Measurements from ENCODE around the gene ATP6V1B1.

ATP6V1B1 gene

DNA sequence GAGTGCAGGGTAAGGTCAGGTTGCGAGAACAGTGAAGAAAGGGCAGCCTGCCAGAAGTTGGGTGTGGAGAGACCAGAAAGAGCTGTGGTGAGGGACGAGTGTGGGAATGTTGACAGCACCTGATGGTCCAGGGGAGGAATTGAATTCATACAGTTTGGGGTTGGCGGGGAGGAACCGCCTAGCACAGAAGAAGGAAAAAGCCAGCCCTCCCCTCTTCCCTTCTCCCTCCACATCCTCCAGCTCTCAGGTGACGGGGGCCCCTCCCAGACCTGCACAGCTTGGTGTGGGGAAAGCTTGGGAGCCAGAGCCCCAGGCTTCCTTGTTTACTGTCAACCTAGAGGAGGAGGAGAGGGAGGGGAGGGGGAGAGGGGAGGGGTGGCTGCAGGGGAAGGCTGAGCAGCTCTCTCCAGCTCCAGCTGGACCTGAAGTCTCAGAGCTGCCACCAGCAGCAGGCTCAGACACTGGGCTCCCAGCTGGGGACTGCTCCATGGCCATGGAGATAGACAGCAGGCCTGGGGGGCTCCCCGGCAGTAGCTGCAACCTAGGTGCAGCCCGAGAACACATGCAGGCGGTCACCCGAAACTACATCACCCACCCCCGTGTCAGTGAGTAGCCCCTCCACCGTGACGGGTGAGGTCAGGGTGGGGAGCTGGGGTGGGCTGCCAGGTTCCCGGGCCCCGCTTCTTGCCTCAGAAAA lies at the start of gene ATP6V1B1:
Gene ATP6V1B1, plus strand, starts transcription at position 433 of the 697 bp plus-strand sequence. Its CDS starts 55 bp downstream, at position 488.
- no peak for DNase-seq

DNA sequence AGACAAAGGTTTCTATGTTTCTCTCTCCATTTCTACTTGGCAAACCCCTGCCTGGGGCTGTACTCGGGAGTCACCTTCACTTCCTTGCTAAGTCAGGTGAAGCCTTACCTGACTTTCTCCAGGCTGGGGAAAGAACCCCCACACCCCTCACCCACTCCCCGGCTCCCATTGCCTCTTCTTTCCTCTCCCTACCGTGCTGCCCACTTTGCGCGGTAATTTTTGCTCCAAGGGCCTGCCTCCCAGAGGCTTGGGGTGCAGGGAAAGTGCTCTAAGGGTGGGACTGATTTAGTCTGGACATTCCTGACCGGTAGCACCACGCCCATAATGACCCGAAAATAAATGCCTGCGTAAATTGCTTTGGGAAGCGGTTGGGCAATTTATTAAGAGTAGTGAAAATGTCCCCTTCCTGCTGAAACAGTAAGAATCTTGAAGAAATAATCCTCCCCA lies 49.1 kb upstream of the ATP6V1B1 start:
- no peak for DNase-seq

DNA sequence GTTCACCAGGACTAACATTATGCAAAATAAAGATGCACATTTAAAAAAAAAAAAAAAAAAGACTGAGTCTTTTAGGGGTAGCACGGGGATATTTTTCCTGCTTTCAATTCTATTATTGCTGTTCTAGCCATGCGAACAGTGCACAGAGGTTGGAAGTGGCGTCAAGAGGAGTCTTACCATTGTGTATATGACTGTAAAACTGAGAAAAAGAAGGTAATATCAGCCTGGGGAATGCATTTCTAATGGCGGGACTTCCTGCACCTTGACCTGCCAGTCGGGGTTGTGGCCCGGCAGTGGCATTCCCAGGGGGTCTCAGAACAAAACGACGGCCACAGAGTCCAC lies 48.5 kb upstream of the ATP6V1B1 start:
- peak; percentile 11 for DNase-seq

DNA sequence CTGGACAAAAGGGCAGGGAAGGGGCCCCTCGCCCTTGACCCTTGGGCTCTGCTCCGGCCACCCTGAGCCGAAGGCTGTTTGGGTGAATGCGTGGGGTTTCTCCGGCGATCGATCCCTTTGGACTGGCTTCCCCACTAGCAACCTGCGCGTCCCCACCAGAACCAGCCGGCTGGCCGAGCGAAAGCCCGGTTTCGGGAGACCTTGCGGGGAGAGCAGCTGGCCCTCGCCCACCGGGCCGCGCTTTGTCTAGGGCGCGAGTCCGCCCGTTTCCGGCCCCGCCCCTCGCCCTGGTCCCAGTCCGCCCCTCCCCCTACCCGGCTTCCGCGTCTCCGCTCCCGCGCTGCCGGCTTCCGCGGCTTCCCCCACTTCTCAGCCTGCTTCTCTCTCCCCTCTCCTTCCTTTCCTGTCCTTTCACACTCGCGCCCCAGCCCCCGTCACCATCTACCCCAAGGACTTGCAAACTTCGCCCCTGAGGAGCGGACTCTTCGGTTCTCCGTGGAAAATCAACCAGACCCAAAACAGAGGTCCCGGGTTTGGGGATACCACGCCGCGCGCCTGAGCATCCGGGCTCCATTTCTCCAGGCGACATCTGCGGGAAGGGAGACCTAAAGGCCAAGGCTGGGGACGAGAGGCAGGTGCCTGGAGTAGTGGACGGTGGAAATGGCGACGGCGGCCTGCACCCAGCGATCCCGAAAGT lies 48.0 kb upstream of the ATP6V1B1 start:
- DNase-seq: peak; percentile 27

DNA sequence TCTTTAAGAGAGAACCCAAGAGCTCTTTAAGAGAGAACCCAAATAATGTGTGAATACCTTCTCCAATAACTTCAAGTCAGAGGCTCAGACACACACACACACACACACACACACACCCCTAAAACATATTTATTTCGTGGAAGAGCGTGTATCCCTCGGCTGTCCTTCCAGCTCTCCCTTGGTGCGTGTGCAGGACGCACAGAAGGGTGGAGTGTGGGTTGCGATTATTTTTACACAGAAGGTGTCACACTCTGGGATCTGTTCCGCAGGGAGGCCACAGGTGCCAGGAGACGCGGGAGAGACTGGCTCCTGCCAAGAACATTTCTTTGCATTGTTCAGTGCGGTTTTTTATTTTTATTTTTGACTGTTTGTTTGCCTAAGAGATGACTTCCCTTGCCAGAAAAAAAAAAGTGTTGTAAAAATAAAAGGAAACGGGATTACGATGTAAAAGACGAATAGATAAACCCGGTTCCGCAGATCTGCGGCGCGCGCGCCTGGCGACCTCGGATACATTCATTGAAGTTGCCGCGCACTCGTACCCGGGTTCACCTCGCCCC lies 47.3 kb upstream of the ATP6V1B1 start:
- no peak for DNase-seq

DNA sequence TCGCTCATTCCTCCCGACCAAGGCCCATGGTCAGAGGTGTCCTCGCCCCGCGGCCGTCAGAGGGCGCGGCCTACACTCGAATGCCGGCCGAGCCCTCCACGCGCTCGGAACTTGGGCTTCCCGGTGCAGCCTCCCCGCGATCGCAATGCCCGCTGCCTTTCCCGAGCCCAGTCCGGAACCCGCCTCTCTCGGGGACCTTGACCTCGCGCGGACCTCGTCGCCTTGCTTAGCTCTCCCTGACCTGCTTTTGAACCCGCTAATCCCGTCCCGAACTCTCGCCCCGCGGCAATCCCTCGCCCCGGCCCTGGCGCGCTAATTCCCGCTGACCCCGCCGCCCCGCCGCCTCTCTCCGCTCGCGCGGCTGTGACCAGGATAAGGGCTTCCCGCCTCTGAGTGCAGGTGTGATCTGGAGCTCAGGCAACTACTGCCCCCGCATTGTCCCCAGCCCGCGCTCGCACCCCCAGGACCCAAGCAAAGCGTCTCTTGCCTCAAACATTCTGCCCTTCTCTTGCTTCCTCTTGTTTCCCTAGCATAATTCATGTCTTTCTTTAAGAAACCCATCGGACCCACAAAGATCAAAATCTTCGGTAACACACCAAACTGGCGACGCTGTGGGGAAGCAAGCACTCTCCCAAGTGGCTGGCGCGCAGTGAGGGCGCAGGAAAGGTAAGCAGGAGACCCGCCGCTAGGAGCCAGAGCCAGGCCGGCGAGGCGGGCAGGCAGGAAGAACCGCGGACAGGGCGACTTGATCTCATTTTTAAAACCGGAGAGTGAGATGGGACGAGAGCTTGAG lies 46.6 kb upstream of the ATP6V1B1 start:
- no peak for DNase-seq

DNA sequence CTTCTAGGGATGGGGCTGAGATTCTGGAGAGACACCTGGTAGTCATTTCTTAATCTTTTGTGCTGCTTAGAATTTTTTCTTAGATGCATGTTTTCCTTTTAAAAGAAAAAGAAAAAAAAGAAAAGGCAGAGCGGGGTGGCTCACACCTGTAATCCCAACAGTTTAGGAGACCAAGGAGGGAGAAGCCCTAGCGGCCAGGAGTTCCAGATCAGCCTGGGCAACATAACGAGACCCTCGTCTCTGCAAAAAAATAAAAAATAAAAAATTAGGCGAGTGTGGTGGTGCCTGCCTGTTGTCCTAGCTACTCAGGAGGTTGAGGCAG lies 46.0 kb upstream of the ATP6V1B1 start:
- no peak for DNase-seq

DNA sequence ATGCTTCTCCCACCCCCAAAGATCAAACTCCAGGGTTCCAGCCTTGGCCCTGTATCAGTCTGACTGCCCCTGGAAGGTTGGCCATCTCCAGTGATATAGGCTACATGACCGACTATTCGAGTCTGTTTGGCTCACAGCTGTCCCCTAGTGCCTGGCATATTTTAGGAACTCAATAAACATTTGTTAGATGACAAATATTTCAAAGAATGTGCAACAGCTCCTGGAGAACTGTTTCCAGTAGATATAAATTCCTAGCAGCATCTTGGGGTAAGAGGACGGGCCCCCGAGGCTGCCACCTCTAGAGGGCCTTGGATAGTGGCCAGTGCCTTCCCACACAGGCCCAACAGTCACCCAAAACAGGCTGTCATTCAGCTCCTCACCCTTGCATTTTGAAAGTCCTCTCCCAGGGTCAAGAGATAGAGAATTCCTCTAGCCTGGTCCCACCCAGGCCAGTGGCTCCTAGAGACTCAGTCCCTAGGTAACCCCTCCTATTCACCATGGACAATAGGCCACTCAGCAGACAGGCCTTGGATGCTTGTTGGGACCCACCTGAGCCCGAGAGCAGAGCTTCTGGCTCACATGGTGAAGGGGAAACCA lies 45.1 kb upstream of the ATP6V1B1 start:
- DNase-seq: no peak

DNA sequence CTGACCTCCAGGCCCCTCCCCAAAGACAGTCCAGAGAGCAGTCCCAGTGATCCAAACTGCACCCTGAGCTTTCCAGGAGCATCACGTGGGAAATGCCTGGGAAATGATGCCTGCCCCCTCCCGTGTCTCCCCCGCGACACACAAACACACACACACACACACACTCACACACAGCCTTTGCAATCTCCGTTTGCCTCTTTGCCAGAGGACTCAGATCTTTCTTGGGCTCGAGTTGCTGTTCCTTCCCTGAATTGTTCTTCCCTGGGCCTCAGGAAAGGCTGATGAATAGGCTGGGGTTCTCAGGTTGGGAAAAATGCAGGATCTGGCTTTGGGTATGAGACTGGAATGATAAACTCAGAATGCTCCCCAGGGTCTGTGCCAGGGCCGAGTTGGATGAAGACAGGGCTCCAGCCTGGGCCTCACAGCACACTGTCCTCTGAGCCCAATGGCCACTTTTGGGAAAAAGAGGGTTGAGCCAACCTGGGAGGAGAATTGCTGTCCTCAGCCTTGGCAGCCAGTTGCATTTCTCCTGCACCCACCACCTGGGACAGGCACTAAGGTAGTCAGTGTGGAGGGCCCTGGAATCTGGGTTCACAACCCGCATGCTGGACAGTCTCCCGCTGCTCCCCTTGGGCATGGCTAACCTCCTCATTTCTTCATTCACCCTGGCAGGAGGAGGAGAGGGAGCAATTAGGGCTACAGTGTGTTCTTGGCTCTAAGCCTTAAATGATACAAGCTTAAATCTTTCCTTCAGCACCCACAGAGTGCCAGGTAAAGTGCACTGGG lies 43.9 kb upstream of the ATP6V1B1 start:
- no peak for DNase-seq

DNA sequence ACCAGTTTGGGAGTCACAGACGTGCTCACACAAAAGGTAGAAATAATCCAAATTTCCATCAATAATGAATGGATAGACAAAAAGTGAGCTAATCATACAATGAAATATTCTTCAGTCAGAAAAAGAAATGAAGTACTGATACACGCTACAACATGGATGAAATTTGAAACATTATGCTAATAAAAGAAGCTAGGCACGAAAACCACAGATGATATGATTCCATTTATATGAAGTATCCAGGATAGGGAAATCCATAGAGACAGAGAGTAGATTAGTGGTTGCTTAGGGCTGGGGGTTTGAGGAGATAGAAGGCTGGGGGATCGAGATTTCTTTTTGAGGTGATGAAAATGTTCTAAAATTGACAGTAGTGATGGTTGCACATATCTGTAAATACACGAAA lies 43.0 kb upstream of the ATP6V1B1 start:
- DNase-seq: no peak

DNA sequence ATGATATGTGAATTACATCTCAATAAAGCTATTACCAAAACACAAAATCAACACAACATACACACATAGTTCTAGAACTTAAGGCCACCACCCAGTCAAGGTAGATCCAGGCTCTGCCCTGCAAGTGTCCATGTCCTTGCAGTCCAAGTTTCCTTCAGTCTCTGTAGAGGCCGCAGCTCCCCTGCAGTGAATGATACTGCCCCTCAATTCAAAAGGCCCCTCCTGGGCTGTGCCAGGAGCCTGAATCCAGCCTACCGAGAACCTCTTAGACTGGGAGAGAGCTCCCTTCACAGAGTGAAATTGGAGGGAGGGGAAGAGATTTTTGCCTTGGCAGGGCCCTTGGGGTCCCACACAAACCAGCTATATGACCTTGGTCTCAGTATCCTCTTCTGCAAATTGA lies 42.5 kb upstream of the ATP6V1B1 start:
- DNase-seq: no peak

DNA sequence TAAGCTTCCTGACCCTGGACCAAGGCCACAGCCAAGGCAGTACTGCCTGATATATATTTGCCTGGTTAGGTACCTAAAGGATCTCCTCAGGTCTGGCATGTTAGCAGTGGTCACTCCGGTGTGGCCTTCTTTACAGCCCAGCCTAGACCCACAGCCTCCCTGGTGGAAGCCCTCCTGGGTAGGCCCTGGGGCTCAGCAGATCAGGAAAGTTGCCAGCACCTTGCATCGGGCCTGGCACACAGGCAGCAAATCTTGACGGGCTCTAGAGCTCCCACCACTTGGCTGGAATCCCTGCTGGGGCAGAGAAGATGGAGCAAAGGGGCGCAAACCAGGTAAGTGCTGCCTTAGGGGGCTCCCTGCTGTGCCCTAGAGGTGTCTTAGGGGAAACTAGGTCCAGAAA lies 40.9 kb upstream of the ATP6V1B1 start:
- no peak for DNase-seq

DNA sequence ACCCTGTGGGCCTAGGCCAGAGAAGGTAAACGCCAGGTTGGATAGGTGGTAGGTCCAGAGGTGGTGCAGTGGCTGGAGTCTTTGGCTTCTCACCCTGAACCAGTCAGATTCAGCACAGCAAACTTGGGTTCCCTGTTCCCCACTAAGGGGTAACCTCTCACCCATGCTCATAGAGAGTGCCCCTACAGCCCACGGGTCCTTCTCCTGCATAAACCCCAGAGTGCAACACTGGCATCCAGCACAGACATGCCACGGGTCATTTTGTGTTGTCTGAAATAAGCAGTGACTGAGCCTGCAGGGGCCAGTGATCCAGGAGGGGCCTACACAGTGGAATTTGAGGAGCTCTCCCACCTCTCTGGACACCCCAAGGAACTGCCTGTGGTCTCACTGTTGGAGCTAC lies 40.5 kb upstream of the ATP6V1B1 start:
- no peak for DNase-seq

DNA sequence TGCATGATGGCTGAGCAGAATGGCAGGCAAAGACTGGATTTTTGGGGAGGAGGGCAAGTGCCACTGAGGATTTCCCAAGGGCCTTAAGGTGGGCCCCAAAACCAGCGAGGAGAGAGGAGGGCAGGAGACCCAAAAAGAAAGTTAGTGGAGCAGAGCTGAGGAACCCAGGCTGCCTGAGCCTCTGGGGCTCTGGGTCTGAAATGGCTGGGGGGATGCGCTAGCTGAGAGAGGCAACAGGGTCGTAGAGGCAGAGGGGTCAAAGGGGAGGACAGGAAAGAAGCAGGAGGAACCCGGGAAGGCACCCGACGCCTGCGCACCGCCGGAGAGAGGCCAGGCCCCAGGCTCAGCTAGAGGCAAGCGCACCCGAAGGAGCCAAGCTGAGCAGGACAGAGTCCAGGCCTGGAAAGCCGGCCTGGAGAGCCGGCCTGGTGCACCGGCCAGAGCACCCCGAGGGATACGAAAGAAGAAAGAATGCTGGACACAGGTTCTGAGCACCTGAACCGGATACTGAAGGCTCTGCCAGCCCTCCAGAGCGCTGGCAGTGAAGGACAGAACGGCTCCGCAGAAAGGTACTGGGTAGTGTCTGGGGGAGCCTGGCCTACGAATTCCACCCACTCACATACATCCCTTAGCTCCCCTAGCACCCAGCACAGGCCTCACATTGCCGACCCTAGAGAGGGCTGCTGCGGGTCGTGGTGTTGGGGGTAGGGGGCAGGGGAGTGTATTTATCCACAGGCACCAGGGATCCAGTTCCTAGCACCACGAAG lies 39.5 kb upstream of the ATP6V1B1 start:
- DNase-seq: no peak

DNA sequence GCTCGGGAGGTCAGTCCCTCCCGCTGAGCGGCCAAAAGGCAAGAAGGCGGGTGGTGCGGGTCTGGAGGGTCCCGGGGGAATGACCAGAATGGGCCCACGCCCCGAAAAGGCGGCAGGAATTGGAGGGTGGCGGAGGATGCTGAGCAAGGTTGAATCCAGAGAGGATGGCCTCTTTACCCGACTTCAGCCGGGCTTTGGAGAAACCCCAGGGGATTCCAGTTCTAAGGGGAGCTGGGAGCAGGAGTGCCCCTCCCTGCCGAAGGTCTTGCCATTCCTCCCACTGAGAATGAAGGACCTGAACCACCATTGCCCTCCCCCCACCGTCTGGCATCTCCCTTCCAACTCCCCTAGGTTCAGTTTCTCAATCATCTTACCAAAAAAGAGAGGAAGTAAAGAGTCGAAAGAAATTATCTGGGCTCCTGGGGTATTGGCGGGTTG lies 38.9 kb upstream of the ATP6V1B1 start:
- DNase-seq: no peak

DNA sequence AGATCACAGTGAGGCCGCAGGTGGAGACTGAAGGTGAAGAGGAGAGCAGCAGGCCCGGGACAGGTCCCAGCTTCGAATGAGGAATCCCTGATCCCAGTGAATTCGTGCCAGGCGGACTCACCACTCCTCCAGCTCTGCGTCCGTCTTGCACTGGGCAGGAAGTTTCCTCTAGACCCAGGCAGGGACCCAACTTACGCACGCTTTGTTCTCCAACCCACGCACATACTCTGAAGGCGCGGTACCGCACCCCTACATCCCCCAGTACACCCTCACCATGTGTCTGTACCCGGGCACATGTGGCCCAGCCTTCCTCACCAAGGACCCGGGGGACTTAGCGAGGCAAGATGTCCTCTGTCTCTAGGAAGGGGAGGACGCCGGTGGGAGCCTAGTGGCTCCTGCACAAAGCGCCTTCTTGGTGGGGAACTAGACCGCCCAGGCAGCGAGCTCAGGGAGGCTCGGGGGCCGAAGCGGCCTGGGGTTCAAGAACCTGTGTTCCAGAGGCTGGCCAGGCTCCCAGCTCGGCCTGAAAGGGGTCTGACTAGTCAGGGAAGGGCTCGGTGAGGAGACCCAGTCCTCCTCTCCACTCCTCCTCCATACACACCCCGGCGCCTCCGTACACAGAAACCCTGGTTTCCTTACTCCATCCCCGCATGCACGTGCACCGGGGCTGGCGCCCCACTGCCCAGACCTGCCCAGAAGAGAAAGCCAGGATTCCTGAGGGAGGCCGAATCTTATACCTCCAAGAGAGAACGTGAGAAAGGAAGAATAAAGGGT lies 38.3 kb upstream of the ATP6V1B1 start:
- no peak for DNase-seq

DNA sequence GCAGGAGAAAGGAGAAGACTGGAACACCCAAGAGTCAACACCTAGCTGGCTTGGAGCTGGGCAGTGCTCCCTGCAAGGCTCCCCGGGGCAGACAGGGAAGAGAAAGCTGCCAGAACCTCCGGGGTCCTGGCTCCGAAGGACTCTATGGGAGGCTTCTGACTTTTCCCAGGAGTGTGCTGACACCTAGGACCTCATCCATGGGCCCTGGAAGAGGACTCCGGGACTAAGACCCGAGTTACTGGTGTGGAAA lies 37.8 kb upstream of the ATP6V1B1 start:
- no peak for DNase-seq

DNA sequence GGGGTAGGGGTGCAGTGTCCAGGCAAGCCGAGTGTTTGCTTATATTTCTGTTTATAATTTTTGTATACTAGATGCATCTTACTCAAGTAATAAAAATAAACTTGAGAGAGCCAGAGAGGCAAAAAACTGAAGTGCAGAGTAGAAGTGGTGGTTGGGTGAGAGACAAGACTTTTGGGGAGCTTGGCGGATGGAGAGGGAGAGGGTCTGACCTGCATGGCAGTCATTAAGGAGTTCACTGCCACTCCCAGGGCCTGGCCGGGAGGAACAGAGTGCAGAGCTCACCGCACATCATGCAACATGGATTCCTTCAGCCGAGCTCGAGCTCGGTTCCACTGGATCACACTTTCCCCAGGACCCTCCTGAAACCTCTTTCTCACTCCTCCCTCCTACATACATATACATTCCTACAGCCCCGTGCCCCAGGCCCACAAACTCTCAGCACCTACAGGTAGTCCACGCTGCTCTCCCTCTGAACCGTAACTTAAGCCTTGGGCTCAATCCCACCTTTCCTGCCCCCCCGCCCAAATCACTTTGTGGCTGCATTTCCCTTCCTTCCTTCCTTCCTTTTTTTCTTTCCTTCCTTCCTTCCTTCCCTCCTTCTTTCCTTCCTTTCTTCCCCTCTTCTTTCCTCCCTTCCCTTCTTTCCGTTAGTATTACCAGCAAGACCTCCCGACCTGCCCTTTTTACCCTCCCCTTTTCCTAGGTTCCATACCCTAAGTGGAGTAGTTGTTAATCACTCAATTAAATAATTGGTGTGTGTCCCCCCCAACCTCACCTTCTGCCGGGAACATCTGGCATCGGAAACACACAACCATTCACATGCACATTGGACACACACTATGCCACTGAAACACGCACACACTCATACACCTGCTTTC lies 37.1 kb upstream of the ATP6V1B1 start:
- no peak for DNase-seq

DNA sequence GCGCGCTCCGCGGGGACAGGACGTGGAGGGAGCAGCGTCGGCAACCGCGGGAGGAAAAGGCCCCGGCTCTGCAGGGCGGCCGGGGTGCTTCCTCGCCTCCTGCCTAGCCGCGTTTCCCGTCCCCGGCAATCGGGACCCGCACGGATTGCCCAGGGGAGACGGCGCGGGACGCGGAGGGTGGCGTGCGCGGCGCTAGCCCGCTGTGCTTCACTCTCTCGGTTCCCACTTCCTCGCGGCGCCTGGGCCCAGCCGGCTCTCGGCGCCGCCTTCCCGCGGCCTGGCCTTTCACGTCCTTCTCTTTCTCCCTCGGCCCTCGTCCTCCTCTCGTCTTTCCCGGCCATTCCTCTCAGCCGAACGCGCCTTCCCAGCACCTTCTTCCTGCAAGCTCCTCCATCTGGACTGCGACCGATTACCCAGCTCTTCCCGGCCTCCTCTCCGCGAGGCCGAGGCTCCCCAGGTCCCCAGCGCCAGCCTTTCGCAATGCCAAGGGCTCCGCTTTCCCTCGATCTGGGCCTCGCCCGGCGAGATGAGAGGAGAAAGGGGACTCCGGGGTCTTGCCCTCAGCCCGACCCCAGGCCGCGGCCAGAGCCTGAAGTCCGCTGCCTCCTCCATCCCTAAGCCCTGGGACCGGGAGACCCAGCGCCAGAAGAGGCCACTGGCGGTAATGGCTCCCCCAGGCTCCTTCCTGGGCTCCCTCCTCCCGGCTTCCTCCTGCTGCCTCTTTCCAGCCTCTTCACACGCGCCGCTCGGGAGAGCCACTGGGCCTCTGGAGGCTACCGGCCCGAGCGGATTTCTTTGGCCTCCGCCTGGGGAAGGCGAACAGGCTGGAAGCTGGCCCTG lies 34.3 kb upstream of the ATP6V1B1 start:
- peak; percentile 26 for DNase-seq

Measured in NCI-H1105 treated with DMSO at 0.1 percent for 48 hours (cell line).